Pulmonary artery endothelial cell (primary cell): ENCODE measurements around the gene FMO4. TPM values are rescaled to one million over a fixed set of nuclear protein-coding genes. Genes with fewer than 3 reads are reported as not detected.
"Not testable (repeated sequence)": the region's sequence is repeated elsewhere in the genome, so short reads cannot be mapped to it uniquely, and the experiment has no call there.

Source experiments
- DNase-seq: peaks from one replicate; pipeline ENCODE4 v3.0.0-alpha.2; 2011; ENCODE audit warnings: low read depth, low spot score
- total RNA-seq: library from RNA; depleted of rRNA; stranded (reverse); fragments of >200 nt; gene quantifications from 2 replicates; pipeline ENCODE4 v1.2.3, GENCODE V29; 2014

Gene FMO4
- total RNA-seq, 1 donor from 2014 or later: 0.86 TPM

DNA sequence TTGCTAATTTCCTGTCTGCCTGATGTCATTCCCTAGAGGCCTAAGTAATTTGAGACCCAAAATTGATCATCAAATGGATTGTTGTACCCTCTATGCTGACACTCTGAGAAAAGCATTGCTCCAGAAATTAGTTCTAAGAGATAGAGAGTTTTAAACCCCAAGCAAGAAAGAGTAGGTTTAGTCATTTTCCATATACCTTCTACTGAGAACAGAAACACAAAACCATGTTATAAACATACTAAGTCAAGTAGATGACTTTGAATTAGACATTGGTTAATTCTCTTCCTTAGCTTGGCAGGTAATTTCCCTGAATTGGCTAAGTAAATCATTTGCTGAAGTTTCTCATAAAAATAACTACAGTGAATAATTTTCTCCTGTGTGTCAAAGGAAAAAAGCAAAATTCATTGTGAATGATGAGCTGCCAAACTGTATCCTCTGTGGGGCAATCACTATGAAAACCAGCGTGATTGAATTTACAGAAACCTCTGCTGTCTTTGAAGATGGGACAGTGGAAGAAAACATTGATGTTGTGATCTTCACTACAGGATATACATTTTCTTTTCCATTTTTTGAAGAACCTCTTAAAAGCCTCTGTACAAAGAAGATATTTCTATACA is 20.1 kb downstream of the FMO4 start:
- DNase-seq: no peak

GRCh38 chr1:171335964-171336363 is 22.0 kb downstream of the FMO4 start:
- DNase-seq: no peak

DNA sequence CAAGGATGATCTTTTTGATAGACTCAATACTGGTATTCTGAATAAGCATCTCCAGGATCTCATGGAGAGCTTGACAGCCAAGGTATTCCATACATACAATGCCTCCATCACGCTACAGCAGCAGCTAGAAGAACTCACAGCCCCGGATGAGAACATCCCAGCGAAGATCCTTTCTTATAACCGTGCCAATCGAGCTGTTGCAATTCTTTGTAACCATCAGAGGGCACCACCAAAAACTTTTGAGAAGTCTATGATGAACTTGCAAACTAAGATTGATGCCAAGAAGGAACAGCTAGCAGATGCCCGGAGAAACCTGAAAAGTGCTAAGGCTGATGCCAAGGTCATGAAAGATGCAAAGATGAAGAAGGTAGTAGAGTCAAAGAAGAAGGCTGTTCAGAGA is 25.4 kb downstream of the FMO4 start:
- DNase-seq: not testable (repeated sequence)

DNA sequence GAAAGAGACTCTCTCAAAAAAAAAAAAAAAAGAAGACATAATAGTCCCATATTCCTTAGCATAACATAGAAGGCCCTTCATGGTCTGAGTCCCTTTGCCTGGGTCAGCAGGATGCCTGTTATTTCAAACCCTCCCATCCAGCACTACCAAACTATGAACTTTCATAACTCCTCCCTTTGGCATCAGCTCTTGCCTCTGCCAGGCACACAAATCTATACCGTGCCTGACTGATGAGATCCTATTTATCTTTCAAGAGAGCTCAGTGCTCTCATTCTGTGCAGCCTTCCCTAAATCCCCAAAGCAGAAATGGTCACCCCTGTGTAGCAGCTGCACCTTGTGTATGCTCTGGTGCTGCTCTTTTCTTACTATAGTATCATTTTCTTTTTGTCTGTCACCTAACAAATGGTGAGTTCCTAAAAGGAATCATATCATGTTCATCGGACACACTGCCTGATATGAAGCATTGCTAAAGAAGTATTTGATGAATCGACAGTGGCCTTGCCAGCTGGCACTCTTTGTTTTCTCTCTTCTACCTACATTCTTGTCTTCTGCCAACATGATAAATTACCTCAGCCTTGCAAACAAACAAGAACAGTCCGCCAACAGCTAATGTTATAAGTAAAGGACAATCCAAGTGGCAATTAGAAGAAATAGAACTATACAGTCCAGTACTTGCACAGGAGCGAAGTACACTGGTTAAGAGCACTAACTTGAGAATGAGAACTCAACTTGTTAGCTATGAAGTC is 29.9 kb downstream of the FMO4 start:
- no peak for DNase-seq

DNA sequence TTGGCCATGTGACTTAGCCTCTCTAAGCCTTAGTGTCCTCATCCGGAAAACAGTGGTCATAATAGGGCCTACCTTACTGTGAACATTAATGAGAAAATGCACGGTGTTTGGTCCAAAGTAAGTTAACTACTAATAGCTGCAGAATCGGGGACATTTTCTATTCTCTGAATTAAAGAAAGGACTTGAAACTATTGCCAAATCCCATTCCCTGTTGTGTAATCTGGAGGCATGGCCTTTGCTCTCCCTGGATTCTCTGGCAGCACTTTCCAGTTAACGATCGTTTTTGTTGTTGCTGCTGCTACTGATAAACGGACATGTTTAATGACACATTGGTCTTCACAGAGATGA is 30.5 kb downstream of the FMO4 start:
- DNase-seq: no peak

DNA sequence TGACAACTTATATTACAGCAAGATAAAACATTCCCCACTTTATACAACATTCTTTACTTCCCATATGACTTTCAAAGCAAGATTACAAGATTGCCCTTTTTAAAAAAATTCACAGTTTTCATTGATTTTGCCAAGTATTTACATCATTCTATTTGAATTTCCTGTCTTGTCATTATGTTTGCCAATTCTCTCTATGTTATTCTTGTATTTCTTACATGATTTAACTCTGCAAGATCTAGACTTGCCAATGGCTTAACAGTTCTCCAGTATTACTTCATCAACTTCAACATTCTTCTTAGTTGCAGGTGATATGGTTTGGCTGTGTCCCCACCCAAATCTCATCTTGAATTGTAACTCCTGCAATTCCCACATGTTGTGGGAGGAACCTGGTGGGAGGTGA is 31.6 kb downstream of the FMO4 start:
- no peak for DNase-seq

DNA sequence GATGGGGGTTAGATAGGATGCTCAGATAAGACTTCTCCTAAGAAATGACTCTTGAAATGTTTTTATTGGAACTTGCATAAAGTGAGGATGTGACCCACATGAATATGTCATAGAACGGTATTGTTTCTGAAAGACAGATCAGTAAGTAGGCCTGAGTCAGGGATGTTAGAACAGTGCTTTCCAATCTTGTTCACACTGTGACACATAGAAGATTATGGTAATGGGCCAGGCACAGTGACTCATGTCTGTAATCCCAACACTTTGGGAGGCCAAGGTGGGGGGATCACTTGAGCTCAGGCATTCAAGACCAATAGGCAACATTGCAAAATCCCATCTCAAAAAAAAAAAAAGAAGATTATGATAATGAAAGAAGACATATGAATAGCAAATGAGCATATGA is 32.9 kb downstream of the FMO4 start:
- no peak for DNase-seq

DNA sequence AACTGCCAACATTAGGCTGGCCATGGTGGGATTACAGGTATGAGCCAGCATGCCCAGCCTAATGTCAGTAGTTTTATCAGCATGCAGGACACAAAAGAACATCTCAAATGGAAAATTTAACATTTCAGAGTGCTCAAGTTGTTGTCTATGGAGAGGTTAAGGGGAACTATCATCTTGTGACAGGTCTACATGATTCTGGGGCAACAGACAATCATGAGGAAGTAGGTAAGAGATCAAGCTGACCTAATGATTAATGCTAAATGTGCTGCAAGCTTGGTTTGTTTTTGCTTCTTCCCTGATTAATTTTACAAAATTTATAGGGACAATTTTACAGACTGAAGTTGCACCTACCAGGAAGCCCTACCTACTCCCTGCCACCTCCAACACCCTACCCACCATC is 36.6 kb downstream of the FMO4 start:
- DNase-seq: no peak

DNA sequence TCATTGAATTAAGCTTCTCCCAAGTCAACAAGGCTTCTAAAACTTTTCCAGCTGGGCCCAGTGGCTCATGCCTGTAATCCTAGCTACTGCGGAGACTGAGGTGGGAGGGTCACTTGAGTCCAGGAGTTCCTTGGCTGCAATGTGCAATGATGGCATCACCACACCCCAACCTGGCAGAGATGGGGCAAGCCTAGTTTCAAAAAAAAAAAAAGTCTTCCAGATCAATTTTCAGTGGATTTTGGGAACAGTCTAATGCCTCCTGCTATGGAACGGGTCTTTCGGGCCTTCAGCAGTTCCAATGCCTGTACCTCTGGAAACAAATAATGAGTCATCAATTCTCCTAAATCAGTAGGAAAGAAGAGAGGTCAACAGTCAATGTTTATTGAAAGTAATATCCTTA is 38.0 kb downstream of the FMO4 start:
- DNase-seq: no peak

GRCh38 chr1:171352554-171352953 is 38.6 kb downstream of the FMO4 start:
- no peak for DNase-seq

DNA sequence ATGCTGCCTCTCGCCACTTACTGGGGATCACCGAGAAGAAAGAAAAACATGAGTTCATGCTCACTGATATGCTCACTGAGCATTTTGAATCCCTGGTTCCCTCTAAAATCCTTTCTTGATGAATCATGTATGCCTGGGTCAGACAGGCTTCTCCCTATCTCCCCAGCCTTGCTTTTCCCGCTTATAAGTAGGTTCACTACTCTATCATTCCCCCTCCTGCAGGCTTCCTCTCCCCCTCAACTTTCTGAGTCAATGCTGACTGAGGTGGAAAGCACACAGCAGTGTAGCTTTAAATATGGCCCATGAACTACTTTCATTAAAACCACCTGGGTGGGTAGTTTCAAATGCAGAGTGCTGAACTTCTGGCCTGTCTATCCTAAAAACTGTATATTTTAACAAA is 41.7 kb downstream of the FMO4 start:
- DNase-seq: no peak

DNA sequence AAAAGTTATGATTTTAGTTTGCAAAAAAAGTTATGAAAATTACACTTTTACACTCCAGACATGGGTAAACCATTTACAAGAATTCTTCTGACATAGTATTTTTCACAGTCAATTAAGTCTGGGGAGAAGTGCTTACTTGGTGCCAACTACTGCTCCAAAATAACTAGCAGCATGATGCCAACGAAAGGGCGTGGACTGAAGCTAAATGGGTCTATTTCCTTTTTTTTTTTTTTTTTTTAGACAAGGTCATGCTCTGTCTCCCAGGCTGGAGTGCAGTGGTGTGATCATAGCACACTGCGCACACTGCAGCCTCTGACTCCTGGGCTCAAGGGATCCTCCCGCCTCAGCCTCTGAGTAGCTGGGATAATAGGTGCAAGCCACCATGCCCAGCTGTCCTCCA is 43.2 kb downstream of the FMO4 start:
- no peak for DNase-seq

- not testable (repeated sequence) for DNase-seq
These were observed 45.3 kb downstream of the FMO4 start for GRCh38 chr1:171359355-171359648.

GRCh38 chr1:171359731-171360527 is 45.9 kb downstream of the FMO4 start:
- not testable (repeated sequence) for DNase-seq

DNA sequence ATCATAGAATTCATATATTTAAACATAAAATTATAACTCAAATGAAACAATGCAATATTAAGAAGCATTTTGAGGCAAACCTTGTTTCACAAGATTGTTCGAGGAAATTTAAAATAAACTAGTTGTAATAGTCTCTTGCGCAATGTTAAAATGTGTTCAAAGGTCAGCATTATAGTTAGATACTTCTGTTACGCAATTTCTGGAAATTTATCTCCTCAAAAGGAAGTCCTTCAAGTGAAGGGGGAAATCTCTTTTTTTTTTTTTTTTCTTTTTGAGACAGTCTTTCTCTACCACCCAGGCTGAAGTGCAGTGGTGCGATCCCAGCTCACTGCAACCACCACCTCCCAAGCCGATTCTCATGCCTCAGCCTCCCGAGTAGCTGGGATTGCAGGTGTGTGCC is 52.1 kb downstream of the FMO4 start:
- no peak for DNase-seq

- DNase-seq: no peak
These were observed 52.8 kb downstream of the FMO4 start for GRCh38 chr1:171366816-171367215.

GRCh38 chr1:171367436-171367835 is 53.5 kb downstream of the FMO4 start:
- DNase-seq: no peak

DNA sequence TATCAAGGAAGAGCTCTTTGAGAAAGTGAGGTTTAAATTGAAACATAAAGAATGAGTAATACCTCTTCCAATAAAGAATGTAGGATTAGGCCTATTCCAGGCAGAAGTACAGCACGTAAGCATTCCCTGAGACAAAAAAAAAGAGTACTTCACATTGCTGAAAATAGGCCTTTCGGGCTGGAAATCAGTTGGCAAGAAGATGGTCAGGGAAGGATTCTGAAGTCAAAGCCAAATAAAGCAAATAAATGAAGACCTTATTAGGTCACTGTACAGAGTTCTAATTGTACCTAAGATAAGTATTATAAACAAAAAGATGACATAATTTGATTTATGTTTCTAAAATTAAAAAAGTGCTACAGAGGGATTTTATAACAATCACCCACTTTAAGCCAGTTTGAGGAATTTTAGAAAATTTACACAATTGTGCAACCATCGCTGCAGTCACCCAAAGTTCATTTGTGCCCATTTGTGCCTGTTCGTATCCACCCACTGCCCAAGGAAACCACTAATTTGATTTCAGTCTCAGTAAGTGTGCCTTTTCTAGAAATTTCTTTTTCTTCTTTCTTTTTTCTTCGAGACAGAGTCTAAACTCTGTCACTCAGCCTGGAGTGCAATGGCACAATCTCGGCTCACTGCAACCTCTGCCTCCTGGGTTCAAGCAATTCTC is 58.6 kb downstream of the FMO4 start:
- no peak for DNase-seq

GRCh38 chr1:171373357-171374122 is 59.6 kb downstream of the FMO4 start:
- DNase-seq: not testable (repeated sequence)

DNA sequence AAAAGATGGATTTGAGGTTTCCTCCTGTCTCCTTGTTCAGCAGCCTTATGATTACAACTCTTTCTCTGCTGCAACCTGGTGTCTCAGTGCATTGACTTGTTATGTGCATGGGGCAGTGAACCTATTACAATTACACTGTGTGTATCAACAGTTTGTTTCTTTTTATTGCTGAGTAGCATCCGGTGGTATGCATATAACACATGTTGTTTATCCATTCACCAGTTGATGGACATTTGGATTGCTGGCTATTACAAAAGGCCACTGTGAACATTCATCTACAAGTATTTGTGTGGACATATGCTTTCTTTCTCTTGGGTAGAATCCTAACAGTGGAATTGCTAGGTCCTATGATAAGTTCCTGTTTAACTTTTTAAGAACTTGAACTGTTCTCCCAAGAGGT is 65.9 kb downstream of the FMO4 start:
- no peak for DNase-seq

DNA sequence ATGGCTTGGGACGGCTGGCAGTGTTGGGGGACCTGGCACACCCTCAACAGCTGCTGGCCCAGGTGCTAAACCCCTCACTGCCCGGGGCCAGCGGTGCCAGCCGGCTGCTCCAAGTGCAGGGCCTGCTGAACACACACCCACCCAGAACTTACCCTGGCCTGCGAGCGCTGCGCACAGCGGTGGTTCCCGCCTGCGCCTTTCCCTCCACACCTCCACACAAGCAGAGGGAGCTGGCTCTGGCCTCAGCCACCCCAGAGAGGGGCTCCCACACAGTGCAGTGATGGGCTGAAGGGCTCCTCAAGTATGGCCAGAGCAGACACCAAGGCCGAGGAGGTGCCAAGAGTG is 67.9 kb downstream of the FMO4 start:
- DNase-seq: no peak

DNA sequence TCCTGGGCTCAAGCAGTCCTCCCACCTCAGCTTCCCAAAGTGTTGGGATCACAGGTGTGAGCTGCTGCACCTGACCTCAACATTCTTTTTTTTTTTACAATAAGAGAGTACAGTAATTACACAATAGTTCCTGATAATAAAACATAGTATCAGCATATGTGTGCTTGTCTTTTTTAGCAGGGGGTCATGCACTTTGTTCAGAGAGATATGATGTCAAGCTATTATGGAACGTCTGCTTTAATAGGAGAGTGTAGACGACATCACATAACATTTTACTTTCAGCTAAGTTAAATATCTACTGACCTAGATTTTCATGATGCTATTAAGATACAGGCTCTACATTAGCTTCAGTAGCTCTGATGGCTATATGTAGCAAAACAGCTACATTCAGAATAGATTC is 70.5 kb downstream of the FMO4 start:
- DNase-seq: no peak
